Measurements from ENCODE around the gene EPO.
A peak's percentile ranks its signal among the peaks of the same experiment; 100 is the strongest.

EPO gene

DNA sequence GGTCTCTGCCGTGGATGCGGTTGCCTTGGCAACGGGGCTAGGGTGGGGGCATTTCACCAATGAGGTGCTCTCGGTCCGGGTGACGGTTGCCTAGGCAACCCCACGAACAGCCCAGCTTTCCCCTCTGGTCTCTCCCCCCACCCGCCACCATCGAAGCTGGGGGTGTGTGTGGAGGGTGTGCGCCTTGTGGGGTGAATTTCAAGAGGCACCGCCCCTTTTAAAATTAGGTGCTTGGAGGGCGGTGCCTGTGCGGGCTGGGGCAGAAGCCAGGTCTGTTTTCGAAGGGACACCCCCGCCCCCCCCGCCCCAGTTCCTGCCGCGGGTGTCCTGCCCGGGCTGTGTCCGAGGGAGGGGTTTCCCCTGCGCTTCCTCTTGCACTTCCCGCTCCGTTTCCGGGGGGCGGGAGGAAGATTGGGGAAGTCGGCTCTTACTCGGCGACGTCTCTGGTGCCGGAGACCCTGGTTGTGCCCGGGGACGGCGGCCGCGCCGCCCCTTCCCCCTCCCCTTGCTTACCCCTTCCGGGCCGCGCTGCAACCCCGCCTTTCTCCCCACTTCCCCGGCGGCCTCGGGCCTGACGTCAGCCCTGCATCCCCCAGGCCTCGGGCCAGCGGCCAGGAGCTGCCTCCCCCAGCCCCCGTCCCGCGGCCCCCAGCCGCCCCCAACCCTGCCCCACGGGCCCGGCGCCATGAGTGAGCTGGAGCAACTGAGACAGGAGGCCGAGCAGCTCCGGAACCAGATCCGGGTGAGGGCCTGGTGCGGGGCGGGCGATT, 44.5 kb upstream of the EPO start:
- TF ChIP-seq, protein P1, sequence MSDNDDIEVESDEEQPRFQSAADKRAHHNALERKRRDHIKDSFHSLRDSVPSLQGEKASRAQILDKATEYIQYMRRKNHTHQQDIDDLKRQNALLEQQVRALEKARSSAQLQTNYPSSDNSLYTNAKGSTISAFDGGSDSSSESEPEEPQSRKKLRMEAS (IDR thresholded peaks at IDR 0.05; ENCODE audit: low read depth, low read length): no peak
- TF ChIP-seq MYC (IDR thresholded peaks at IDR 0.05; ENCODE audit: low read depth, low read length) (no peak), POLR2A (IDR thresholded peaks at IDR 0.05; ENCODE audit: extremely low read depth, insufficient read length) (no peak)
- TF ChIP-seq, protein P2, sequence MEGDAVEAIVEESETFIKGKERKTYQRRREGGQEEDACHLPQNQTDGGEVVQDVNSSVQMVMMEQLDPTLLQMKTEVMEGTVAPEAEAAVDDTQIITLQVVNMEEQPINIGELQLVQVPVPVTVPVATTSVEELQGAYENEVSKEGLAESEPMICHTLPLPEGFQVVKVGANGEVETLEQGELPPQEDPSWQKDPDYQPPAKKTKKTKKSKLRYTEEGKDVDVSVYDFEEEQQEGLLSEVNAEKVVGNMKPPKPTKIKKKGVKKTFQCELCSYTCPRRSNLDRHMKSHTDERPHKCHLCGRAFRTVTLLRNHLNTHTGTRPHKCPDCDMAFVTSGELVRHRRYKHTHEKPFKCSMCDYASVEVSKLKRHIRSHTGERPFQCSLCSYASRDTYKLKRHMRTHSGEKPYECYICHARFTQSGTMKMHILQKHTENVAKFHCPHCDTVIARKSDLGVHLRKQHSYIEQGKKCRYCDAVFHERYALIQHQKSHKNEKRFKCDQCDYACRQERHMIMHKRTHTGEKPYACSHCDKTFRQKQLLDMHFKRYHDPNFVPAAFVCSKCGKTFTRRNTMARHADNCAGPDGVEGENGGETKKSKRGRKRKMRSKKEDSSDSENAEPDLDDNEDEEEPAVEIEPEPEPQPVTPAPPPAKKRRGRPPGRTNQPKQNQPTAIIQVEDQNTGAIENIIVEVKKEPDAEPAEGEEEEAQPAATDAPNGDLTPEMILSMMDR (IDR thresholded peaks at IDR 0.05; ENCODE audit: low read depth, low read length): no peak

DNA sequence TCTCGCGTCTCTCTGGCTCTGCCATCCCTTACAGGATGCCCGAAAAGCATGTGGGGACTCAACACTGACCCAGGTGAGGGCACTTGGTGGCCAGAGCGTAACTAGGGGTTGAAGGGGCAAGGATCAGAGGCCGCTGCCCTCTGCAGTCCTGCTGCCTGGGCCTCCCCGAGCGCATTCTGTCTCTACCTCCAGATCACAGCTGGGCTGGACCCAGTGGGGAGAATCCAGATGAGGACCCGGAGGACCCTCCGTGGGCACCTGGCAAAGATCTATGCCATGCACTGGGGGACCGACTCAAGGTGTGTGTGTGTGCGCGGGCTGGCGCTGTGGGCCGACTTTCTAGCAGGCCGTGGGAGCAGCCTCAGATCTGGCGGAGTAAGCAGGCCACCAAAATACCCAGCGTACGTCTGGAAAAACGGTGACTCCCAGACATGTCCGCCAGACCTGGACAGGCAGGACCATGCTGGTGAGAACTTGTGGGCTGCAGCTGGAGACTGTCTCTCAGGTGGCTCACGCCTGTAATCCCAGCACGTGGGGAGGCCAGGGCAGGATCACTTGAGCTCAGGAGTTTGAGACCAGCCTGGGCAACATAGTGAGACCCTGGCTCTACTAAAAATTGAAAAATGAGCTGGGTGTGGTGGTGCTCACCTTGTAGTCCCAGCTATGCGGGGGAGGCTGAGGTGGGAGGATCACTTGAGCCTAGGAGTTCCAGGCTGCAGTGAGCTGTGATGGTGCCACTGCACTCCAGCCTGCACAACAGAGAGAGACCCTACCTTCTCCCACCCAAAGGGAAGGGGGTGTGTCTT, 43.6 kb upstream of the EPO start:
- no peak for TF ChIP-seq MYC (IDR thresholded peaks at IDR 0.05; ENCODE audit: low read depth, low read length)
- TF ChIP-seq, protein P2 (IDR thresholded peaks at IDR 0.05; ENCODE audit: low read depth, low read length): no peak
- peak; percentile 19 for DNase-seq (ENCODE audit: low read depth)
- no peak overlapping the region for H3K4me3 ChIP-seq (ENCODE audit: low read depth, low read length)

More for the DNA sequence above, 44.5 kb upstream of the EPO start:
- H3K4me3 ChIP-seq (ENCODE audit: low read depth, low read length): peak overlapping the region; percentile 81
- DNase-seq (ENCODE audit: low read depth): peak; percentile 88

DNA sequence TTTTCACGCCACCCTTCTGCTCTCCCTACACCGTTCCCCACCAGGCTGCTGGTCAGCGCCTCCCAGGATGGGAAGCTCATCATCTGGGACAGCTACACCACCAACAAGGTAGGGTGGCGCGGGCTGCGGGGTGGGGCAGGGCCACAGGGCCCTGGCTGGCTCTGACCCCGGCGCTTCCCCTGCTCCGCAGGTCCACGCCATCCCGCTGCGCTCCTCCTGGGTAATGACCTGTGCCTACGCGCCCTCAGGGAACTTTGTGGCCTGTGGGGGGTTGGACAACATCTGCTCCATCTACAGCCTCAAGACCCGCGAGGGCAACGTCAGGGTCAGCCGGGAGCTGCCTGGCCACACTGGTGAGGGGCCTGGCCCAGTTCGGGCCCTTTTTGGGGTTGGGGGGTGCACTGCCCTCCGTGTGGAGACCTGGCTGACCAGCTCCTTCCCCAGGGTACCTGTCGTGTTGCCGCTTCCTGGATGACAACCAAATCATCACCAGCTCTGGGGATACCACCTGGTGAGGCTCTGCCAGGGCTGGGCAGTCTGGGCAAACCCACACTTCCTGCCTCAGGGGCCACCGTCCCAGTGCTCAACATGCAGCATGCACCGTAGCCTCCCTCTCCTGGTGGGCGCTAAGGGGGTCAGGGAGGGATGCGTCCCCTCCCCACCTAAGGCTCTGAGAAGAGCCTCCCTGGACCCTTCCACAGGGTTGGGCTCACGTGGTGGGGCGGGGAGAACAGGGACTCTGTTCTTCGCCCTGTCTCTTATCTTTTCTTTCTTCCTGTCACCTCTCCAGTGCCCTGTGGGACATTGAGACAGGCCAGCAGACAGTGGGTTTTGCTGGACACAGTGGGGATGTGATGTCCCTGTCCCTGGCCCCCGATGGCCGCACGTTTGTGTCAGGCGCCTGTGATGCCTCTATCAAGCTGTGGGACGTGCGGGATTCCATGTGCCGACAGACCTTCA, 42.7 kb upstream of the EPO start:
- DNase-seq (ENCODE audit: low read depth): no peak
- no peak overlapping the region for H3K4me3 ChIP-seq (ENCODE audit: low read depth, low read length)
- TF ChIP-seq, protein P1 (IDR thresholded peaks at IDR 0.05; ENCODE audit: low read depth, low read length): no peak
- peak; percentile 3 for TF ChIP-seq POLR2A (IDR thresholded peaks at IDR 0.05; ENCODE audit: extremely low read depth, insufficient read length)

DNA sequence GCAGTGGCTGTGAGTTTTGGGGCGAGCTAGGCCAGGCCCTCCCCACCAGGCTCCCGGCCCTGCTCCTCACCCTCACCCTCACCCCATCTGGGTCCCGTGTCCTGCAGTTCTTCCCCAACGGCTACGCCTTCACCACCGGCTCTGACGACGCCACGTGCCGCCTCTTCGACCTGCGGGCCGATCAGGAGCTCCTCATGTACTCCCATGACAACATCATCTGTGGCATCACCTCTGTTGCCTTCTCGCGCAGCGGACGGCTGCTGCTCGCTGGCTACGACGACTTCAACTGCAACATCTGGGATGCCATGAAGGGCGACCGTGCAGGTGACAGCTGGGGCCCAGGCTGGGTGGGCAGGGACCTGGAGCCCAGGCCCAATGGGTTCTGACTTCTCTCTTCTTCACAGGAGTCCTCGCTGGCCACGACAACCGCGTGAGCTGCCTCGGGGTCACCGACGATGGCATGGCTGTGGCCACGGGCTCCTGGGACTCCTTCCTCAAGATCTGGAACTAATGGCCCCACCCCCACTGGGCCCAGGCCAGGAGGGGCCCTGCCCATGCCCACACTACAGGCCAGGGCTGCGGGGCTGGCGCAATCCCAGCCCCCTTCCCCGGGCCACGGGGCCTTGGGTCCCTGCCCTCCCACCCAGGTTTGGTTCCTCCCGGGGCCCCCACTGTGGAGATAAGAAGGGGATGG, 41.8 kb upstream of the EPO start:
- TF ChIP-seq POLR2A (IDR thresholded peaks at IDR 0.05; ENCODE audit: extremely low read depth, insufficient read length): peak; percentile 5
- TF ChIP-seq, protein P2 (IDR thresholded peaks at IDR 0.05; ENCODE audit: low read depth, low read length): no peak
- peak; percentile 42 for DNase-seq (ENCODE audit: low read depth)
- no peak overlapping the region for H3K4me3 ChIP-seq (ENCODE audit: low read depth, low read length)

DNA sequence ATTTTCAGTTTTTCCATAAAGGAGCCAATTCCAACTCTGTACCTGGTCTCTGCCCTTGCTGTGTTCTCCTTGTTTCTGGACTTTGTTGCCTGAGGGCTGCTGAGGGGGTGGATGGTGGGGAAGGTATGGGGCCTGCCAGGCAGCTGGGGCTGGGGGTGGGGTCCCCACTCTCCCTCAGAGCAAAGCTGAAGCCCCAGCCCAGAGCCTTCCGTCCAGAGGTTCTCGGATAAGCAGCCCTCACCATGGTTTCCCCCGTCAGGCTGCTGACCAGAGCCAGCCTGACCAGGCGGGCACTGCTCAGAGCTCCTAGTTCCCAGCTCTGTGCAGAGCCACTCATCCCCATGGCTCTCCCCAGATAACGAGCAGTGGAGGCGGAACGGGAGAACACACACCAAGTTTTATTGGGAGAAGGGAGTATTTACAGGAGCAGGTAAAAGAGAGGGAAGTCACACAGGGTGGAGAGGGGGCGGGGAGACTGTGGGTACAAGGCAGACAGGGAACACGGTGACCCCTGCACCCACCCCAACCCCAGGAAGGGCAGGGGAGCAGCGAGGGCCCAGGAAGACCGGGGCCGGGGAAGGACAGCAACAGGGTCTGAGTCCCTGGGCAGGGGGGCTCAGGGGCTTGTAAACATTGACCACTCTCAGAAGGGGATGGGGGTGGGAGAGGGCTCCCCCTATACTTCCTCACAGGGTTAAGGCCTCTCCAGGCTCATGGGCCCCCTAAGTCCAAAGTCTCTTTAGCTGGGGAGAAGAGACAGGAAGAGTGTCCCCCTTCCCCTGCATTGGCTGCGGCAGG, 40.9 kb upstream of the EPO start:
- DNase-seq (ENCODE audit: low read depth): no peak

More for the DNA sequence above, 40.9 kb upstream of the EPO start:
- H3K4me3 ChIP-seq (ENCODE audit: low read depth, low read length): no peak overlapping the region
- TF ChIP-seq POLR2A (IDR thresholded peaks at IDR 0.05; ENCODE audit: extremely low read depth, insufficient read length) (no peak), MYC (IDR thresholded peaks at IDR 0.05; ENCODE audit: low read depth, low read length) (no peak)
- TF ChIP-seq, protein P1 (IDR thresholded peaks at IDR 0.05; ENCODE audit: low read depth, low read length): no peak
- TF ChIP-seq, protein P2 (IDR thresholded peaks at IDR 0.05; ENCODE audit: low read depth, low read length): no peak

All from NB4 (cell line).